ENCODE measurements around the gene CTBP2. TPM values are rescaled to one million over a fixed set of nuclear protein-coding genes. Genes with fewer than 3 reads are reported as not detected.
A peak's percentile ranks its signal among the peaks of the same experiment; 100 is the strongest.

Gene CTBP2
- total RNA-seq, 1 experiment from 2014 or later = 212 TPM

DNA sequence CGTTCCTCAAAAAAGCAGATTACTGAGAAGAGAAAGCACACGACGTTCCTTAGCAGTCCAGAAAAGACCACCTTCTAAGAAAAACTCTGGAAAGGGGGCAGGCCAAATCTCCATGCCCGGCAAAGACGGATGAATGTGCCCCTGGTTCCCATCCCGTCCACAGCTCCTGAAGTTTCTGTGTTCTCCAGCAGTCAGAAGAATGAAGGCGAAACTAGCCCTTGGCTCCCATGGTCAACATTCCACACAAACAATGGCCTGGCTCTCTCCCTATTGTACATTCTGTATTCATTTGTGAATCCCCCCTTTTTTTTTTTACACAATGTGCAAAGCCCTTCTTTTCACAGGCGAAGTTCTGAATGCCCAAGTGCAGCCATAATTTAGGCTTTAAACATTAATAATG, 5.3 kb downstream of the CTBP2 start:
- H3K4me1 Mint-ChIP-seq = peaks cover 69 to 71% of the 10 kb centered on the region in 2 experiments
- peak overlapping the region; percentile 9 for H2BK5ac ChIP-seq (ENCODE audit: insufficient read length, low read length)
- no peak overlapping the region for H3K18ac ChIP-seq (ENCODE audit: insufficient read length, low read depth, low read length)
- H3K9ac ChIP-seq (ENCODE audit: extremely low read depth, insufficient read length, low read length) = peak overlapping the region; percentile 59
- H2BK20ac ChIP-seq (ENCODE audit: low read depth, low read length, poor library complexity, severe bottlenecking) = no peak overlapping the region
- TF ChIP-seq, protein P1, sequence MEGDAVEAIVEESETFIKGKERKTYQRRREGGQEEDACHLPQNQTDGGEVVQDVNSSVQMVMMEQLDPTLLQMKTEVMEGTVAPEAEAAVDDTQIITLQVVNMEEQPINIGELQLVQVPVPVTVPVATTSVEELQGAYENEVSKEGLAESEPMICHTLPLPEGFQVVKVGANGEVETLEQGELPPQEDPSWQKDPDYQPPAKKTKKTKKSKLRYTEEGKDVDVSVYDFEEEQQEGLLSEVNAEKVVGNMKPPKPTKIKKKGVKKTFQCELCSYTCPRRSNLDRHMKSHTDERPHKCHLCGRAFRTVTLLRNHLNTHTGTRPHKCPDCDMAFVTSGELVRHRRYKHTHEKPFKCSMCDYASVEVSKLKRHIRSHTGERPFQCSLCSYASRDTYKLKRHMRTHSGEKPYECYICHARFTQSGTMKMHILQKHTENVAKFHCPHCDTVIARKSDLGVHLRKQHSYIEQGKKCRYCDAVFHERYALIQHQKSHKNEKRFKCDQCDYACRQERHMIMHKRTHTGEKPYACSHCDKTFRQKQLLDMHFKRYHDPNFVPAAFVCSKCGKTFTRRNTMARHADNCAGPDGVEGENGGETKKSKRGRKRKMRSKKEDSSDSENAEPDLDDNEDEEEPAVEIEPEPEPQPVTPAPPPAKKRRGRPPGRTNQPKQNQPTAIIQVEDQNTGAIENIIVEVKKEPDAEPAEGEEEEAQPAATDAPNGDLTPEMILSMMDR (conservative IDR thresholded peaks at IDR 0.05) = no peak
- H4K8ac ChIP-seq (replicated peaks; ENCODE audit: insufficient read length, low read depth, low read length) = no peak overlapping the region
- H3K23me2 ChIP-seq (ENCODE audit: insufficient read length, low read depth, low read length, poor library complexity, severe bottlenecking) = peaks cover 19% of the 10 kb centered on the region
- H3K56ac ChIP-seq (ENCODE audit: insufficient read length, low read depth, low read length) = no peak overlapping the region
- H3K36me3 Mint-ChIP-seq (ENCODE audit: insufficient read depth in 1 of 3, low read depth in 3 of 3) = peaks cover 15 to 22% (median 19%) of the 10 kb centered on the region in 3 experiments
- no peaks in the 10 kb centered on the region for H3K79me1 ChIP-seq (ENCODE audit: insufficient read depth, low read depth, low read length, poor library complexity, severe bottlenecking)
- H3K9me3 ChIP-seq (ENCODE audit: control insufficient read depth, low read depth, low read length) = no peaks in the 10 kb centered on the region
- H3T11ph ChIP-seq (ENCODE audit: low read length) = no peak overlapping the region
- no peaks in the 10 kb centered on the region for H3K27me3 Mint-ChIP-seq (ENCODE audit: low read depth)
- no peak overlapping the region for H3K23ac ChIP-seq (ENCODE audit: insufficient read length, low read depth, low read length)
- no peak overlapping the region for H2AK5ac ChIP-seq (ENCODE audit: insufficient read length, low read length)
- H4K20me1 ChIP-seq (ENCODE audit: control insufficient read depth, insufficient read depth, insufficient read length) = no peaks in the 10 kb centered on the region
- no peaks in the 10 kb centered on the region for H3K27me3 ChIP-seq (ENCODE audit: insufficient read depth, low read length)
- H3K27ac ChIP-seq (ENCODE audit: insufficient read length, low read depth, low read length) = peak overlapping the region; percentile 90
- no peak overlapping the region for H2BK15ac ChIP-seq (ENCODE audit: low read depth, low read length)
- peaks cover 9% of the 10 kb centered on the region for H3K4me1 ChIP-seq (ENCODE audit: insufficient read depth, low read length)
- peak overlapping the region; percentile 94 to 100 (median 99) for H3K27ac Mint-ChIP-seq
- no peak overlapping the region for H3K4ac ChIP-seq (ENCODE audit: low read depth, low read length)
- H3K14ac ChIP-seq (ENCODE audit: insufficient read depth, low read length) = no peak overlapping the region
- H4K5ac ChIP-seq (ENCODE audit: insufficient read length, low read depth, low read length) = no peak overlapping the region
- no peak overlapping the region for H2AFZ ChIP-seq (ENCODE audit: low read length)
- peak; percentile 34 for DNase-seq
- H2BK120ac ChIP-seq (ENCODE audit: low read depth, low read length, poor library complexity, severe bottlenecking) = no peak overlapping the region
- H3K79me2 ChIP-seq (ENCODE audit: insufficient read depth, low read length) = peaks cover 68% of the 10 kb centered on the region
- no peak overlapping the region for H2BK12ac ChIP-seq (ENCODE audit: insufficient read length, low read depth, low read length)
- no CpG with 5 or more reads among the region's 8 CpGs for WGBS (ENCODE audit: extremely low coverage, insufficient read length, low lambda C conversion rate)
- peak overlapping the region; percentile 95 to 99 for H3K4me3 Mint-ChIP-seq
- H4K91ac ChIP-seq (ENCODE audit: insufficient read length, low read depth, low read length) = no peak overlapping the region
- peak overlapping the region; percentile 77 for H3K4me2 ChIP-seq (ENCODE audit: insufficient read depth, insufficient read length, low read length)
- H3K9me3 Mint-ChIP-seq = peaks cover 0 to 2% of the 10 kb centered on the region in 2 experiments; a peak in 3 of 5 replicates
